ENCODE results near the gene KDM4B.

DNA sequence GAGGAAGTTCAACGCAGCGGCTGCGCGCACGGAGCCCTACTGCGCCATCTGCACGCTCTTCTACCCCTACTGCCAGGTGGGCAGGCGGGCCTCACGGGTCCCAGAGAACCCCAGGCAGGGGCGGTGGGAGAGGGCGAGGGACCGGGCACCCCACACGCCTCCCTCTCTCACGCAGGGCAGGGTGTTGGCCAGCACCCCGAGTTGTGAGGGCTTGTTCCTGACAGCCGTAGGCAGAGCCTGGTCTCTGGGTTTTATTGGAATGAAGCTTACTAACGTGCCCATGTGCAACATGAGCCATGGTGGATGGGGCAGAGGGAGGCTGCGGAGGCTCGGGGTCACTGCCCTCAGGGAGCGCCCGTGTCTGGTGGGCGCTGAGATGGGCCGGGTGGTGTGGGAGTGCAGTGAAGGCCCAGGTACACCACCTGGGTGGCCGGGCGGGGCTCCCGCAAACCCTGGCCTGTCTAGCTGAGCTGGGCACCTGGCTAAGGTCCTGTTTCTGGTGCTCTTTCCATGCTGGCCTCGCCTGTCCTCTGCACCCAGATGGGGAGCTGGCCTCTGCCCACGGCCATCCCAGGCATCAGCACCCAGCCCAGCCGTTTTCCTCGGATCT is 165.2 kb downstream of the KDM4B start:
- TF ChIP-seq CTCF (conservative IDR thresholded peaks at IDR 0.05 in 1 of 2, IDR thresholded peaks at IDR 0.05 in 1 of 2; ENCODE audit: low read depth in 1 of 2, low read length in 2 of 2) (no peak), EZH2 (IDR thresholded peaks at IDR 0.05; ENCODE audit: low read length, missing control alignments) (no peak)
